Measurements from ENCODE around the gene ADAMTS7. TPM values are rescaled to one million over a fixed set of nuclear protein-coding genes. Genes with fewer than 3 reads are reported as not detected.
A peak's percentile ranks its signal among the peaks of the same experiment; 100 is the strongest.

ADAMTS7 gene
- total RNA-seq, 1 experiment from 2014 or later = 14.3 TPM

DNA sequence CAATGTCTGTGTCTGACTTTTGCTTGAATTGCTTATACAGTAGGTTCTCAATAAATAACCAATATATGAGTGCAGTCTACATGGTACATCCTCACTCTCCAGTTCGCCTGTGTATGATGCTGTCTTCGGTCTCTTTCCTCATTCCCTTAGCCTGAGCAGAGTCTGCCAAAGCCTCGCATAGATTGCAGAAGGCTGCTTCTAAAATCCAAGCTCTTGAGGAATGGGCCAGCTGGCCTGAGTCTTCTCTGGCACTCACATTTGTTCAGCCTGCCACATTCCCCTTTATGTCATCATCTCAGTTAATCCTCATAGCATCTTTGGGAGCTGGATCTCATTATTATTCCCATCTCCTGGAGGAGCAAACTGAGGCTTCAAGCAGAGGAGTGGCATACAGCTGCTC lies 27.2 kb upstream of the ADAMTS7 start:
- Histone ChIP-seq H3K36me3 (replicated peaks; ENCODE audit: control insufficient read depth, insufficient read depth, low read length) (no peaks in the 10 kb centered on the region), H3K27me3 (ENCODE audit: control insufficient read depth, insufficient read depth, low read length) (no peaks in the 10 kb centered on the region), H3K4me3 (ENCODE audit: insufficient read depth, low read depth, low read length) (no peak overlapping the region)
- no peak for DNase-seq

DNA sequence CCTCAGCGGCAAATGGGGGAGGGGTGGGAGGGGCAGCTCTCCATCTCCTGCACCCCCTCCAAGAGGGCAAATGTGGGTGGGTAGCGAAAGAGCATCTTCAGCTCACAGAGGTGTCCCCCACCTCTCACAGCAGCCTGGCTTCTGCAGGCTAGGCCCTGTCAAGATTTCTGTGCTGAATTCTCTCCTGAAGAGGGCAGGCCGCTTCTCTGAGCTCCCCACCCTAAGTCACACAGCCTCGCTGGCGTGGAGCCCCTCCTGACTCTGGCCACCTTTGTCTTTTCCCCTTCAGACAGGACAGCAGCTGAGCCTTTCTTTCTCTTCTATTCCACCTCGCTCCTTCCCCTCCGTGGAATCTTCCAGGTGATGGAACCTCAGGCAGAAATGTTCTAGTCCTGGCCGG lies 26.3 kb upstream of the ADAMTS7 start:
- Histone ChIP-seq H3K36me3 (replicated peaks; ENCODE audit: control insufficient read depth, insufficient read depth, low read length) (no peaks in the 10 kb centered on the region), H3K4me3 (ENCODE audit: insufficient read depth, low read depth, low read length) (no peak overlapping the region), H3K27me3 (ENCODE audit: control insufficient read depth, insufficient read depth, low read length) (no peaks in the 10 kb centered on the region)
- peak; percentile 69 for DNase-seq

DNA sequence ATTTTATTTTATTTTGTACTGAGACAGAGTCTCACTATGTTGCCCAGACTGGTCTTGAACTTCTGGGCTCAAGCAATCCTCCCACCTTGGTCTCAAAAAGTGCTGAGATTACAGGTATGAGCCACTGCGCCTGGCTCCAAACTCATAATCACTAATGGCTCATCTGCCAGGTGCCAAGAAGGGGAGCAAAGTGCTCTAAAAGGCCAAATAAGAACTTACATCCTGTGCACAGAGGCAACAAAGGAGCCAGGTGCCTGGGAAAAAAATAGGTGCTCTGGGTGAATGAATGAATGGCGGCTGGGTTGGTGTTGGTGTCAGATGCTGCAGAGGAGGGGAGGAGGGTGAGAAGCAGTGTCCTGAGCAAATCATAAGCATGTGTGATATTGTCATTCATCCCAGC lies 25.9 kb upstream of the ADAMTS7 start:
- no peak overlapping the region for H3K4me3 ChIP-seq (ENCODE audit: insufficient read depth, low read depth, low read length)
- H3K27me3 ChIP-seq (ENCODE audit: control insufficient read depth, insufficient read depth, low read length) = no peaks in the 10 kb centered on the region
- no peak for DNase-seq
- no peaks in the 10 kb centered on the region for H3K36me3 ChIP-seq (replicated peaks; ENCODE audit: control insufficient read depth, insufficient read depth, low read length)

DNA sequence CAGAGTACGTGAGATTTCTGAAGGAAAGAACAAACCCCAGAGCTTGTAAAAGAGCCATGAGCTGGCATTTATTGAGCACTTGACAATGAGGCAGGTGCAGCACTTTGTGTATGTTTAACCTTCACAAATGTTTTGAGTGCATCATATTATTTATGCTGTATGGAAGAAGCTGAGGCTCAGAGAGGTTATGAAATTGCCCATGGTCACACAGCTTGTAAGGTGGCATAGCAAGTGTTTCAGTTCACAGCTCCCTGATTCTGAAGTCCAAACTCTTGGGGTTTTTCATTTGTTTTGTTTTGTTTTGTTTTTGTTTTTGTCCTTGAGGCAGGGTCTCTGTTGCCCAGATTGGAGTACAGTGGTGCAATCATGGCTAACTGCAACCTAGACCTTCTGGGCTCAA lies 25.1 kb upstream of the ADAMTS7 start:
- Histone ChIP-seq H3K27me3 (ENCODE audit: control insufficient read depth, insufficient read depth, low read length) (no peaks in the 10 kb centered on the region), H3K36me3 (replicated peaks; ENCODE audit: control insufficient read depth, insufficient read depth, low read length) (no peaks in the 10 kb centered on the region), H3K4me3 (ENCODE audit: insufficient read depth, low read depth, low read length) (no peak overlapping the region)
- no peak for DNase-seq

DNA sequence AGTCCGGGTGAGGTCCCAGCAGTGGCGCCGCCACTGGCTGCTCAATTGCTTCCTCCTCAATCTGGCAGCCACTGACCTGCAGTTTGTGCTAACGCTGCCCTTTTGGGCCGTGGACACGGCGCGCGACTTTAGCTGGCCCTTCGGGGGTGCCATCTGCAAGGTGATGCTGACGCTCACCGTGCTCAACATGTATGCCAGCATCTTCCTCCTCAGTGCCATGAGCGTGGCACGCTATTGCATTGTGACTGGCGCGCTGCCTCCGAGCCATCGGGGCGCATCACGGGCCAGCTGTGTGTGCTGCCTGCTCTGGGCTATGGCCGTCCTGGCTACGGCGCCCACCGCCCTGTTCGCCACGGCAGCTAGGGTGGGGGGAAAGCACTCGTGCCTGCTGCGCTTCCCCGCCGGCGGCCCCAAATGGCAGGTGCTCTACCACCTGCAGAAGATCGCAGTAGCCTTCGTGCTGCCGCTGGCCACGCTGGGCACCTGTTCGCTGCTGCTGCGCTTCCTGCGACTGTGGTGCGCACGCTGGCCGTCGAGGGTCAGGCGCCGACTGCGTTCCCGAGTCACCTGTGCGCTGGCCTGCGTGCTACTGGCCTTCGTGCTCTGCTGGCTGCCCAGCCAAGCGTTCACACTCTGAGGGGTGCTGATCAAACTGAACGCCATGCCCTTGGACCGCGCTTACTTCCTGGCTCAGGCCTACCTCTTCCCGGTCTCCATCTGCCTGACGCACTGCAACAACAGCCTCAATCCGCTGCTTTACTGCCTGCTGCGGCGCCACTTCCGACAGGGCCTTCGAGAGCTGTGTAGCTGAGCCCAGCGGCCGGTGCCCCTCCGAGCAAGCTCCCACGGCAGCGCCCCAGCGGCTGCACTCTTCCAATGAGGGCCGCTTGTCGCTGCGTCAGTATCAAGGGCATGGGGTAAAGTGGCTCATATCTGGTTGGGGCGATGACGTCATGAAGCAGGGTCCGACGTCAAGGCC lies 20.3 kb upstream of the ADAMTS7 start:
- Histone ChIP-seq H3K4me3 (ENCODE audit: insufficient read depth, low read depth, low read length) (no peak overlapping the region), H3K36me3 (replicated peaks; ENCODE audit: control insufficient read depth, insufficient read depth, low read length) (no peaks in the 10 kb centered on the region), H3K27me3 (ENCODE audit: control insufficient read depth, insufficient read depth, low read length) (no peaks in the 10 kb centered on the region)
- peak; percentile 66 for DNase-seq

DNA sequence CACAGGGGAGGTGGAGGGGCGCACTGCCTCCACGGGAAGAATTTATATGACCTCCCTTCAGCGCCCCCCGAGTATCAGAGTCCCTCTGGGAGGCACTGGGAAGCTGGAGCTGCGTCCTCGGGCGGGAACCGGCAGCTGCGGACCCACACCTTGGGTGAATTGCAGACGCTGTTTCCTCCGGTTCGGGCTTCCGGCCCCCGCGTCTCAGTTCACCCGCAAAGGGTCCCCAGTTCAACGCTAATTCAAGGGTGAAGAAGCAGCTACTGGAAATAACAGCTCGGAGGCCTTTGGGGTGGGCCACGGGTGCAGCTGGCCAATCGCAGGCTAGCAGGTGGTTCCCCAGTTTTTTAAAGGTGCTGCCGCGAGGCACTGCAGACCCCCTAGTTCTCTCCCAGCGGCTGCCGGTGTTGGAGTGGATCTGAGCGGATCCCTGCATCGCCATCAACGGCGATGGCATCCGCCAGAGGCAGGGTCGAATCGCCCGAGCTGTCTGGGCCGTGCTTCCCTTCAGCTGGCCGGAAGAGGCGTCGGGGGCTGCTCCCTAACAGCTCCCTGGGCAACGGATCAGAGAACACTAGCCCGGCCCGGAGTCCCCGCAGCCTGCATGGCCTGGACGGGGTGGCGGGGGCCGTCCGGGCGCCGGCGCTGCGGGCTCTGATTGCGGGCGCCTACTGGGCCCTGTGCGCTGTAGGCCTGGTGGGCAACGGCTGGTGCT lies 19.4 kb upstream of the ADAMTS7 start:
- Histone ChIP-seq H3K4me3 (ENCODE audit: insufficient read depth, low read depth, low read length) (no peak overlapping the region), H3K27me3 (ENCODE audit: control insufficient read depth, insufficient read depth, low read length) (no peaks in the 10 kb centered on the region), H3K36me3 (replicated peaks; ENCODE audit: control insufficient read depth, insufficient read depth, low read length) (no peaks in the 10 kb centered on the region)
- DNase-seq = no peak

DNA sequence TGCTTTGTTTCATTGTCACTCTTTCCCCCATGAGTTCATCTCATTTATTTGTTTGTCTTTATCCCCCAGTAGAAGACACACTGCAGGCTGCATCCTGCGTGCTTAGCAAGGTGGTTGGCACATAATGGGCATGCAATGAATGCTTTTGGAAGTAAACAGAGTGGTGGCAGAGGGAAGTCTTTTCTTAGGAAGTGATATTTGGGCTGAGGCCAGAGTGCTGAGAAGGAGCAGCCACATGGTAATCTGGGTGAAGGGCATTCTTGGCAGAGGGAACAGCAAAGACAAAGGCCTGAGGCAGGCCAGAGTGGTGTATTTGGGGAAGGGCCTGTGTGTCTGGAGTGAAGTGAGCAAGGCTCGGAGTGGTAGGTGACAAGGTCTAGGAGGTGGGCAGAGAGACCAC lies 17.7 kb upstream of the ADAMTS7 start:
- no peaks in the 10 kb centered on the region for H3K27me3 ChIP-seq (ENCODE audit: control insufficient read depth, insufficient read depth, low read length)
- no peak overlapping the region for H3K4me3 ChIP-seq (ENCODE audit: insufficient read depth, low read depth, low read length)
- no peak for DNase-seq
- no peaks in the 10 kb centered on the region for H3K36me3 ChIP-seq (replicated peaks; ENCODE audit: control insufficient read depth, insufficient read depth, low read length)

DNA sequence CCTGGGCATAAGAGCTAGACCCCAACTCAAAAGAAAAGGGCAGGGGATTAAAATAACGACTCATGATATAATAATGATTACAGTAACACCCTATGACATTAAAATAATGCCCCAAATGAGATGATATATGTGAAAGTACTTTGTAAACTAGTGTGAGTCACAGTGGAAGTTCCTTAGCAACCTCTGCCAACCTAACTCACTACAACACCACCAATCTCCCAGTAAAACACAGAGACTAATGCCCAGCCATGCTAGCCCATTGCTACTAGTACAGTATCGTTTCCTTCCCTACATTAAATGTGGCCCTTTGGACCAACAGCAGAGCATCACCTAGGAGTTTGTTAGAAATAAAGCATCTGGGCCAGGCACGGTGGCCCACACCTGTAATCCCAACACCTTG lies 11.2 kb upstream of the ADAMTS7 start:
- H3K4me3 ChIP-seq (ENCODE audit: insufficient read depth, low read depth, low read length) = no peak overlapping the region
- DNase-seq = no peak
- no peaks in the 10 kb centered on the region for H3K27me3 ChIP-seq (ENCODE audit: control insufficient read depth, insufficient read depth, low read length)

DNA sequence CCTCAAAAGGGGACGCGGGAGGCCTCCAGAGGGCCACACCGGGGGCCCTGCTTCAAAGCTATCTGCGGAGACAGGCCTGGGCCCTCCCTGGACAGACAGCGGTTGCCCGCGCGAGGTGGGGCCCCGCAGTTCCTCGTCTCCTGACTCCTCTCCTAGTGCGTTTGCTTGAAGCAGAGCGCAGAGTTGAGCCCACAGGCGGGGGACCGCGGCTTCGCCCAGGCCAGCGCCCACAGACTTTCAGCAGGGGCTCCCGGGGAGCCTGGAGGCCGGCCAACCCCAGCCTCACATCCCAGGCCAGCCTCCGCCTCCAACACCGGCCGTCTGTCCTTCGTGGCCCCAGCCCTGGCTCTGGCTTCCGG lies 540 bp upstream of the ADAMTS7 start:
- Histone ChIP-seq H3K36me3 (replicated peaks; ENCODE audit: control insufficient read depth, insufficient read depth, low read length) (no peaks in the 10 kb centered on the region), H3K27me3 (ENCODE audit: control insufficient read depth, insufficient read depth, low read length) (peaks cover 22% of the 10 kb centered on the region), H3K4me3 (ENCODE audit: insufficient read depth, low read depth, low read length) (peak overlapping the region; percentile 24; the same call in 1 of the 2 replicates)
- DNase-seq = no peak

More for the DNA sequence above, 11.2 kb upstream of the ADAMTS7 start:
- H3K36me3 ChIP-seq (replicated peaks; ENCODE audit: control insufficient read depth, insufficient read depth, low read length) = no peaks in the 10 kb centered on the region

DNA sequence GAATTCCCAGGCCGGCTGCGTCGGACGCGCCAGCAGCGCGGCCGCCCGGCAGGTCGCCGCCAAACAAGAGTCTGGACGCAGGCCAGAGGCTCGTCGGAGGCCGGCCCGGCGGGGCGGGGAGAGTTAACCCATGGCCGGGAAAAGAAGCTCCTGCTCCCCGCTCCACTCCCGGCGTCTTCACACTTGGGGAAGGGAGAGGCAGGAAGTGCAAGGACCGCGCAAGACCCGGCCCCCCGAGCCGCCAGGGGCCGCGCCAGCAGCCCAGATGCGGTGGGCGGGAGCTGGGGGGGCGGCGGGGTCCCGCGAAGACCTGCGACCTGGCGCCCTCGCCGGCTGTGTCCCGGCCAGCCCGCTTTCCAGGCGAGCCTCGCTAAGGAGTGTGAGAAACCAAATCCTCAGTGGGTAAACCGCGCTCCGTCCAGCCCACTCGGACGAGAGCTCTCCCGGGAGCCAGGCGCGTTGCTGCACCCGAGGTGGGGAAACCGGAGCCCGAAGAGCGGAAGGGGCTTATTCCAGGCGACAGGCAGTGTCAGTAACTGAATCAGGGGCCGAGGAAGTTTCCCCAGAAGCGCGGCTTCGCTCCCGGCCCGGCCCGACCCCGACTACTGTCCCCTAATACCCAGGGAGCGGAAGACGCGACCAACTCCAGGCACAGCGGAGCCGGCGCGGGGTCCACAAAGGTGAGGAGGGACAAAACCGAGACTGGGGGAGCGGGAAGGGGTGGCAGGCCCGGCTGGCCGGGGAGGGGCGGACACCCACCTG lies 721 bp downstream of the ADAMTS7 start:
- Histone ChIP-seq H3K36me3 (replicated peaks; ENCODE audit: control insufficient read depth, insufficient read depth, low read length) (no peaks in the 10 kb centered on the region), H3K27me3 (ENCODE audit: control insufficient read depth, insufficient read depth, low read length) (peaks cover 22% of the 10 kb centered on the region), H3K4me3 (ENCODE audit: insufficient read depth, low read depth, low read length) (peak overlapping the region; percentile 79)
- DNase-seq = peak; percentile 87

DNA sequence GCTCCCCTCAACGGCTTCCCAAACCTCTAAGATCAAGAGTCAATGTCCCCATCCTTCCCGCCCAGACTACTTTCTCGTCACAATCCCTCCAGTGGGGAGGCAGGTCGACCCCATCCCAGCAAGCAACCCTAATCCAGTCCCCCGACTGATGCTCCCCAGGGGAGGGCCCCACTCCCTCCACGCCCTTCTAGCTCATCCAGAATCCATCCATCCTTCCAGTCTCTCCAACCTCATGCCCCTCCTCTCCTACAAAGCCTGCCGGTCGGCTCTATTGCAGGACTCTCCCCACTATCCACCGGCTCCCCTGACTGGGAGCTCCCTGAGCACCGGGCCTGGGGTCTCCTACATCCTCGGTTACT lies 1.3 kb downstream of the ADAMTS7 start:
- no peaks in the 10 kb centered on the region for H3K36me3 ChIP-seq (replicated peaks; ENCODE audit: control insufficient read depth, insufficient read depth, low read length)
- H3K27me3 ChIP-seq (ENCODE audit: control insufficient read depth, insufficient read depth, low read length) = peaks cover 22% of the 10 kb centered on the region
- peak overlapping the region; percentile 79 for H3K4me3 ChIP-seq (ENCODE audit: insufficient read depth, low read depth, low read length)
- DNase-seq = no peak

DNA sequence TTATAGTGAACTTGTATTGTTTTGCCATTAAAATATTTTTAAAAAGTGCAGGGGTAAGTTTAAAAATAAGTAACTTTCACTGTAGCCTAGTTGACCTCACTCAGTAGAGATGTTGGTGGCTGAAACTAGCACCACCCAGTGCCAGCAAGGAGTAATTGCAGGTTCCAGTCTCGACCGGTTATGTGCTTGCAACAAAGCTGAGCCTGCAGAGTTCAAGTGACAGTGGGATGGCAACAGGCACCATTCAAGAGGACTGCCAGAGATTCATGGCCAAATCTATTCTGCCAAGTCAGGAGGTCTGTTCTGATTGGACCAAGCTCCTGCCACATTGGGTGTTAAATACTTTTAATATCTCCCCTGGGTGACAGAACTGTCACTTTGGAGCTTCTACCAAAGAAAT lies 2.7 kb downstream of the ADAMTS7 start:
- Histone ChIP-seq H3K27me3 (ENCODE audit: control insufficient read depth, insufficient read depth, low read length) (peaks cover 22% of the 10 kb centered on the region), H3K36me3 (replicated peaks; ENCODE audit: control insufficient read depth, insufficient read depth, low read length) (no peaks in the 10 kb centered on the region), H3K4me3 (ENCODE audit: insufficient read depth, low read depth, low read length) (no peak overlapping the region)
- peak; percentile 73 for DNase-seq

DNA sequence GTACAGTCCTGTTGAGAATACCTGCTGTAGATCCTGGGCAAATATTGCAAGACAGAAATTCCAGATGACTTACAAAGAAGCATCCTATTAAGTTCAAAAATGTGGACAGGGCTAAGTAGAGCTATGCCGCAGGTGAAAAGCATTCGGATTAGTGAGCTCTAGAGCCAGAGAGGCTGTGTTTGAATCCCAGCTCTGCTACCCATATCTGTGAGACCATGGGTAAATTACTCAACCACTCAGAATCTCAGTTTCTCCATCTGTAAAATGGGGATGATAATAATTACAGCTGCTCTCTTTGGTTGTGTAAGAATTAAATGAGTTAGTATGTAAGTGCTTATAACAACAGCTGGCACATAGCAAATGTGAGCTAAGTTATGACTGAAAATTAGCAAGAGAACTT lies 3.9 kb downstream of the ADAMTS7 start:
- Histone ChIP-seq H3K36me3 (replicated peaks; ENCODE audit: control insufficient read depth, insufficient read depth, low read length) (no peaks in the 10 kb centered on the region), H3K4me3 (ENCODE audit: insufficient read depth, low read depth, low read length) (no peak overlapping the region), H3K27me3 (ENCODE audit: control insufficient read depth, insufficient read depth, low read length) (peaks cover 19% of the 10 kb centered on the region)
- DNase-seq = no peak

DNA sequence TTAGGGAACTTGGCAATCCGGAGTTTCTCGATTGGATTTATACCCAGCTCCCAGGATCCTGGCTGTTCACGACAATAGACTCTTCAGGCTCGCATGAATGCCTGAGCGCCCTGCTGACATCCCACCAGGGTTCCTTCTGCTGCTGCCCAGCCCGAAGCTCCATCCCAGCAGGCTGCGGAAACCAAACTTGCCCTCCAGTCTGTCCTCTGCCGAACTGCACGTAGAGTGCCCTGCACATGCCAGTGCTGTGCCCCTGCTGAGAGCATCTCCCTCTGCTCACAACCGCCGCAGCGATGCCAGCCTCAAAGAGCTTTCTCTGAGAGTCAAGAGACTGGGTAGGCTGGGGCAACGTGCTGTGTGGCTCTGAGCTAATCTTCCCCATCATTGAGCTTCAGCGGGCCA lies 6.9 kb downstream of the ADAMTS7 start:
- H3K4me3 ChIP-seq (ENCODE audit: insufficient read depth, low read depth, low read length) = no peak overlapping the region
- peak; percentile 54 for DNase-seq
- no peaks in the 10 kb centered on the region for H3K36me3 ChIP-seq (replicated peaks; ENCODE audit: control insufficient read depth, insufficient read depth, low read length)
- peaks cover 3% of the 10 kb centered on the region; the same call in 1 of the 2 replicates for H3K27me3 ChIP-seq (ENCODE audit: control insufficient read depth, insufficient read depth, low read length)

Data from H7 (cell line).